ENCODE results near the gene AP4E1. TPM values are rescaled to one million over a fixed set of nuclear protein-coding genes. Genes with fewer than 3 reads are reported as not detected.

The AP4E1 gene
- total and polyA plus RNA-seq, 9 donors = 3.1 to 12.7 (median 6.8) TPM

DNA sequence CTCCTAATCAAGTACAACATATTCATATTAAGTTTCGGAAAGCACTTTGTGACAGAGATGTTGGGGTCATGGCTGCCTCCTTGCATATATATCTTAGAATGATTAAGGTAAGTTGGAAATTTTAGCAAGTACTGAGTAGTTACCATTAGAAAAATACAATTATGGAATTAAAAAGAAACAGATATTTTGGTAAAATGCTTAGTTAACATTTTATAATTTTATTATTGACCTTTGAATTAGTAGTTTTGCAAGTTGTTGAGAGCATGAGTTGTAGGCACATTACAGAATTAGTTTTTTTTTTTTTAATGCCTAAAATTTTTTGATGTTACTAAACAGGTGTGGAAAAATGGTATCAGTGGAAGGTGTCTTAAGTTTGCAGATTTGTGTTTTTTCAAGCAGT is 20.6 kb downstream of the AP4E1 start:
- Histone ChIP-seq H3K27me3 (no peaks in the 10 kb centered on the region), H3K27ac (no peak overlapping the region), H3K4me3 (no peak overlapping the region), H3K9me3 (no peaks in the 10 kb centered on the region), H3K36me3 (no peaks in the 10 kb centered on the region), H3K4me1 (ENCODE audit: insufficient read depth) (no peaks in the 10 kb centered on the region)
- TF ChIP-seq, protein P1, sequence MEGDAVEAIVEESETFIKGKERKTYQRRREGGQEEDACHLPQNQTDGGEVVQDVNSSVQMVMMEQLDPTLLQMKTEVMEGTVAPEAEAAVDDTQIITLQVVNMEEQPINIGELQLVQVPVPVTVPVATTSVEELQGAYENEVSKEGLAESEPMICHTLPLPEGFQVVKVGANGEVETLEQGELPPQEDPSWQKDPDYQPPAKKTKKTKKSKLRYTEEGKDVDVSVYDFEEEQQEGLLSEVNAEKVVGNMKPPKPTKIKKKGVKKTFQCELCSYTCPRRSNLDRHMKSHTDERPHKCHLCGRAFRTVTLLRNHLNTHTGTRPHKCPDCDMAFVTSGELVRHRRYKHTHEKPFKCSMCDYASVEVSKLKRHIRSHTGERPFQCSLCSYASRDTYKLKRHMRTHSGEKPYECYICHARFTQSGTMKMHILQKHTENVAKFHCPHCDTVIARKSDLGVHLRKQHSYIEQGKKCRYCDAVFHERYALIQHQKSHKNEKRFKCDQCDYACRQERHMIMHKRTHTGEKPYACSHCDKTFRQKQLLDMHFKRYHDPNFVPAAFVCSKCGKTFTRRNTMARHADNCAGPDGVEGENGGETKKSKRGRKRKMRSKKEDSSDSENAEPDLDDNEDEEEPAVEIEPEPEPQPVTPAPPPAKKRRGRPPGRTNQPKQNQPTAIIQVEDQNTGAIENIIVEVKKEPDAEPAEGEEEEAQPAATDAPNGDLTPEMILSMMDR (IDR thresholded peaks at IDR 0.05) = no peak
- TF ChIP-seq POLR2A (IDR thresholded peaks at IDR 0.05) (no peak), EP300 (IDR thresholded peaks at IDR 0.05) (no peak)
- intact Hi-C loops (cut with DNase I) = no loop called here
- no peak for DNase-seq
- 89 to 97% (median 89%) methylated on average over 1 of the region's 1 CpG for WGBS, 3 donors

DNA sequence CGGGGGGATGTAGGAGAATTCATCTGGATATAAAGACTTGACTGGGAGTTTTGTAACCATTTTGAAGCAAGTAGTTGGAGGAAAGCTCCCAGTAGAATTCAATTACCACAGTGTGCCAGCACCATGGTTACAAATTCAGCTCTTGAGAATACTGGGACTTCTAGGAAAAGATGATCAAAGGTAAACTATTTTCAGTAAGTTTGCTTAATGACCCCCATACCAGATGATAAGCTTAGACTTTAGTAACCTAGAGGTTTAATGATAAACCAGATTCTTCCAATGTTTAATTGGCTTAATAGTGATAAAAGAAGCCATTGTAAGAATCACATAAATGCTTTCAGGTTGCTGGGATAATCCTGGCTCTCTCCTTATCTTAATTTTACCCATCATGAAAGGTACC is 22.3 kb downstream of the AP4E1 start:
- H3K9me3 ChIP-seq = no peaks in the 10 kb centered on the region
- intact Hi-C loops (cut with DNase I) = no loop called here
- H3K4me3 ChIP-seq = no peak overlapping the region
- H3K27me3 ChIP-seq = no peaks in the 10 kb centered on the region
- H3K36me3 ChIP-seq = no peaks in the 10 kb centered on the region
- no peak for TF ChIP-seq POLR2A (IDR thresholded peaks at IDR 0.05)
- TF ChIP-seq, protein P1 (IDR thresholded peaks at IDR 0.05) = no peak
- TF ChIP-seq EP300 (IDR thresholded peaks at IDR 0.05) = no peak
- H3K4me1 ChIP-seq (ENCODE audit: insufficient read depth) = no peaks in the 10 kb centered on the region
- no peak for DNase-seq
- 98 to 100% (median 99%) methylated on average over 1 of the region's 1 CpG for WGBS, 3 donors
- no peak overlapping the region for H3K27ac ChIP-seq

GRCh38 chr15:50933341-50933740 is 24.9 kb downstream of the AP4E1 start:
- intact Hi-C loops (cut with DNase I) = no loop called here
- Histone ChIP-seq H3K4me3 (no peak overlapping the region), H3K27me3 (no peaks in the 10 kb centered on the region), H3K36me3 (no peaks in the 10 kb centered on the region), H3K27ac (no peak overlapping the region), H3K4me1 (ENCODE audit: insufficient read depth) (no peaks in the 10 kb centered on the region), H3K9me3 (no peaks in the 10 kb centered on the region)
- whole genome bisulfite sequencing, 3 donors = 75 to 85% (median 81%) methylated on average over 1 of the region's 1 CpG
- TF ChIP-seq EP300 (IDR thresholded peaks at IDR 0.05) = no peak
- DNase-seq = no peak

GRCh38 chr15:50938525-50938924 is 30.0 kb downstream of the AP4E1 start:
- TF ChIP-seq, protein P1 (IDR thresholded peaks at IDR 0.05) = no peak
- TF ChIP-seq EP300 (IDR thresholded peaks at IDR 0.05) (no peak), POLR2A (IDR thresholded peaks at IDR 0.05) (no peak)
- 92 to 99% (median 94%) methylated on average over 4 of the region's 4 CpGs for WGBS, 3 donors
- H3K27ac ChIP-seq = no peak overlapping the region
- H3K9me3 ChIP-seq = no peaks in the 10 kb centered on the region
- no peaks in the 10 kb centered on the region for H3K27me3 ChIP-seq
- H3K36me3 ChIP-seq = no peaks in the 10 kb centered on the region
- H3K4me3 ChIP-seq = no peak overlapping the region
- DNase-seq = no peak
- no peaks in the 10 kb centered on the region for H3K4me1 ChIP-seq (ENCODE audit: insufficient read depth)
- intact Hi-C loops (cut with DNase I) = no loop called here

DNA sequence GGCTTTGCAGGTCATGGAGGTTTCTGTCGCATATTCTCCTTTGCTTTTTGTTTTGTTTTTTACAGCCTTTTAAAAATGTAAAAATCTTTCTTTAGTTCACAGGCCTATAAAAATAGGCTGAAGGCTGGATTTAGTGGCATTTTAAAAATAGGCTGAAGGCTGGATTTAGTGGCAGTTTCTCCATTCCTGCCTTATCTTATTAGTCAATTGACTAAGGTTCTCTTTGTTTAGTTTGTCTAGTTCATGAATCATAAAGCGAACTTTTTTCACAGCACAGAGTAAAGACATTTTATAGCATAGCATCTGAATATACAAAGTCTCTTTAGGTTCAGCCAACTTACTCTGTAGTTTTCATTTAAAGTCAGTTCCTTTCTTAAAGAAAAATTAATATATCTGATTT is 31.4 kb downstream of the AP4E1 start:
- Histone ChIP-seq H3K36me3 (no peaks in the 10 kb centered on the region), H3K9me3 (no peaks in the 10 kb centered on the region)

More for the DNA sequence above, 31.4 kb downstream of the AP4E1 start:
- 68 to 79% (median 75%) methylated on average over 2 of the region's 2 CpGs for WGBS, 3 donors
- Histone ChIP-seq H3K4me3 (no peak overlapping the region), H3K27ac (no peak overlapping the region), H3K4me1 (ENCODE audit: insufficient read depth) (no peaks in the 10 kb centered on the region), H3K27me3 (no peaks in the 10 kb centered on the region)
- no peak for DNase-seq
- TF ChIP-seq POLR2A (IDR thresholded peaks at IDR 0.05) (no peak), EP300 (IDR thresholded peaks at IDR 0.05) (no peak)
- TF ChIP-seq, protein P1 (IDR thresholded peaks at IDR 0.05) = no peak
- intact Hi-C loops (cut with DNase I) = no loop called here
